Endothelial cell of umbilical vein (primary cell): ENCODE data around the gene SAP130. TPM values are rescaled to one million over a fixed set of nuclear protein-coding genes. Genes with fewer than 3 reads are reported as not detected.

Experiments
- BruUV-seq: library from RNA; stranded (reverse); fragments of 400-500 nt; replicated peaks from 2 replicates; lab custom pipeline; 2021; lab: Mats Ljungman, UMichigan
- CTCF ChIA-PET: fragments of 300-600, 350-600 bp; sonication (Branson Sonifier 250); formaldehyde crosslinking; loops from one replicate; lab custom pipeline; 2021; ENCODE audit warnings: antibody characterized with exemption, inconsistent platforms; lab: Charles Lee
- POLR2A ChIA-PET: fragments of 300-600, 350-600 bp; sonication (Branson Sonifier 250); formaldehyde crosslinking; loops from one replicate; lab custom pipeline; 2021; ENCODE audit warnings: antibody characterized with exemption, inconsistent platforms; lab: Charles Lee
- DNase-seq: peaks from one replicate; pipeline ENCODE4 v3.0.0-alpha.2; 2011; ENCODE audit warnings: low read depth, low spot score
- FAIRE-seq: peaks from 2 replicates; lab custom pipeline; 2011; peaks lifted over from hg19 to GRCh38; lab: Jason Lieb, UNC
- H2AFZ ChIP-seq: 2 replicates; pipeline ENCODE4 v1.6.0; 2012; ENCODE audit warnings: low read depth, low read length, control low read depth, inconsistent platforms
- H3K27ac ChIP-seq: 2 replicates; pipeline ENCODE4 v1.5.1; 2011; ENCODE audit warnings: low read depth, mild to moderate bottlenecking, control low read depth, low read length, moderate library complexity; ENCODE audit not compliant: insufficient read depth
- H3K27me3 ChIP-seq, 2 experiments: 2 replicates each; pipeline versions ENCODE4 v1.6.0 to v1.6.1; 2011; ENCODE audit warnings: low read length in 2 of 2, mixed read lengths in 1 of 2; ENCODE audit not compliant: control insufficient read depth in 2 of 2, insufficient read depth in 2 of 2
- H3K36me3 ChIP-seq, 2 experiments: 2 replicates in 1 of 2; 3 replicates in 1 of 2; pipeline ENCODE4 v1.5.1; 2011; ENCODE audit warnings: low read length in 2 of 2, mild to moderate bottlenecking in 1 of 2, moderate library complexity in 1 of 2; ENCODE audit not compliant: control insufficient read depth in 2 of 2, insufficient read depth in 2 of 2; ENCODE audit errors: extremely low read depth in 1 of 2
- H3K4me1 ChIP-seq: 3 replicates; pipeline ENCODE4 v1.5.1; 2011; ENCODE audit warnings: mild to moderate bottlenecking, low read length; ENCODE audit not compliant: control insufficient read depth, insufficient read depth; ENCODE audit errors: extremely low read depth
- H3K4me2 ChIP-seq: 2 replicates; pipeline ENCODE4 v1.6.1; 2011; ENCODE audit warnings: low read length, control low read depth, mixed read lengths; ENCODE audit not compliant: insufficient read depth
- H3K4me3 ChIP-seq, 3 experiments: fragments of 200-600 bp in 1 of 3; sonication (generic), shearing (Covaris generic) in 1 of 3; replicated peaks in 1 of 3; 2 replicates each; pipeline ENCODE4 v1.5.1; 2011 to 2016; ENCODE audit warnings: control low read depth in 3 of 3, low read length in 3 of 3, mild to moderate bottlenecking in 2 of 3, inconsistent platforms in 1 of 3, low read depth in 1 of 3, moderate library complexity in 1 of 3; ENCODE audit not compliant: insufficient read depth in 1 of 3
- H3K79me2 ChIP-seq: 2 replicates; pipeline ENCODE4 v1.6.0; 2012; ENCODE audit warnings: low read length, inconsistent platforms; ENCODE audit not compliant: control insufficient read depth, insufficient read depth
- H3K9ac ChIP-seq: replicated peaks from 2 replicates; pipeline ENCODE3; 2011; ENCODE audit warnings: low read length, control low read depth; ENCODE audit not compliant: insufficient read depth; ENCODE audit errors: extremely low read depth
- H3K9me1 ChIP-seq: replicated peaks from 3 replicates; pipeline ENCODE4 v1.6.0; 2011; ENCODE audit warnings: mild to moderate bottlenecking, low read length; ENCODE audit not compliant: control insufficient read depth, insufficient read depth; ENCODE audit errors: extremely low read depth
- H3K9me3 ChIP-seq: replicated peaks from 2 replicates; pipeline ENCODE4 v1.5.1; 2012; ENCODE audit warnings: low read length, inconsistent platforms; ENCODE audit not compliant: control insufficient read depth, insufficient read depth
- H4K20me1 ChIP-seq: replicated peaks from 2 replicates; pipeline ENCODE3; 2011; ENCODE audit warnings: mild to moderate bottlenecking, low read length; ENCODE audit not compliant: control insufficient read depth, insufficient read depth; ENCODE audit errors: extremely low read depth
- EZH2 ChIP-seq: IDR thresholded peaks from 2 replicates; pipeline ENCODE4 v1.6.1; 2012; ENCODE audit warnings: borderline replicate concordance, low read depth, mild to moderate bottlenecking, moderate library complexity, low read length, inconsistent platforms; ENCODE audit not compliant: severe bottlenecking
- FOS ChIP-seq: IDR thresholded peaks from 2 replicates; pipeline ENCODE4 v1.6.1; 2011; ENCODE audit warnings: mild to moderate bottlenecking, low read length, moderate library complexity, borderline replicate concordance; ENCODE audit not compliant: insufficient read depth
- GATA2 ChIP-seq: IDR thresholded peaks from 2 replicates; pipeline ENCODE4 v1.7.0; 2011; ENCODE audit warnings: low read depth, mild to moderate bottlenecking, moderate library complexity, mixed read lengths, low read length; ENCODE audit not compliant: insufficient read length, insufficient read depth
- JUN ChIP-seq: IDR thresholded peaks from 2 replicates; pipeline ENCODE4 v1.6.1; 2011; ENCODE audit warnings: borderline replicate concordance, low read depth; ENCODE audit not compliant: insufficient read length, insufficient read depth
- MYC ChIP-seq: IDR thresholded peaks from one replicate; pipeline ENCODE4 v1.6.1; 2011; ENCODE audit warnings: mild to moderate bottlenecking, low read depth, low read length
- POLR2A ChIP-seq: IDR thresholded peaks from 2 replicates; pipeline ENCODE4 v1.6.1; 2012; ENCODE audit warnings: low read depth, mild to moderate bottlenecking, control low read depth, low read length
- POLR2AphosphoS5 ChIP-seq: IDR thresholded peaks from 2 replicates; pipeline ENCODE4 v1.6.1; 2012; ENCODE audit warnings: low read depth, mild to moderate bottlenecking, control low read depth, low read length, moderate library complexity; ENCODE audit not compliant: insufficient read depth
- dilution Hi-C: fragments of 300-500 bp; cut with MboI; formaldehyde crosslinking; loops from one replicate; pipeline ENCODE4 v1.15.0; 2019; ENCODE audit warnings: low sequenced_read_pairs; ENCODE audit not compliant: extremely low pct_ligation_motif_present
- intact Hi-C: fragments of 100-400 bp; cut with micrococcal nuclease; formaldehyde crosslinking; loops from one replicate; pipeline ENCODE4 v1.10.0; 2022
- polyA plus RNA-seq, 4 experiments: library from polyadenylated mRNA; depleted of rRNA in 3 of 4; stranded (reverse) in 3 of 4; unstranded in 1 of 4; fragments of >200 nt; gene quantifications; 2 replicates each; pipeline versions ENCODE4 v1.2.1 to v1.2.3, GENCODE V29; 2011 to 2012; ENCODE audit warnings: missing spikeins in 1 of 4
- total RNA-seq: library from RNA; stranded (reverse); gene quantifications from 2 replicates; pipeline ENCODE4 v1.2.3, GENCODE V29; 2021
- TF ChIP-seq, protein P1 (sequence below), 2 donors: IDR thresholded peaks; 1 replicate in 1 of 2; 2 replicates in 1 of 2; pipeline ENCODE4 v1.5.1; 2011; ENCODE audit warnings: low read length in 2 of 2, mild to moderate bottlenecking in 2 of 2, moderate library complexity in 2 of 2, control low read depth in 1 of 2, inconsistent platforms in 1 of 2, low read depth in 1 of 2; ENCODE audit not compliant: insufficient read depth in 1 of 2; ENCODE audit errors: extremely low read depth in 1 of 2
- TF ChIP-seq, protein P2 (sequence below): IDR thresholded peaks from 2 replicates; pipeline ENCODE4 v1.6.1; 2011; ENCODE audit not compliant: insufficient read depth, insufficient read length

Gene SAP130
- total and polyA plus RNA-seq, 2 donors (not counting 3 experiments of a cell fraction or from before 2014, with no cell fraction given): 26.8 to 34.3 TPM

- CTCF ChIA-PET: interaction anchor here (0.8 kb wide), 1 partner anchor 14 kb away, joined by 3 read pairs; no protein-coding TSS in a partner anchor
- H3K4me3 ChIP-seq: no peak overlapping the region
- peaks cover 2% of the 10 kb centered on the region for H3K9me1 ChIP-seq
- FAIRE-seq (no peak), DNase-seq (no peak)
- no peaks in the 10 kb centered on the region for H3K9me3 ChIP-seq
- dilution Hi-C loops (no loop called here), intact Hi-C loops (no loop called here)
- no peaks in the 10 kb centered on the region for H4K20me1 ChIP-seq
- no peak overlapping the region for H3K9ac ChIP-seq
- no peaks in the 10 kb centered on the region for H3K79me2 ChIP-seq
- POLR2A ChIA-PET: no interaction called here
- no peaks in the 10 kb centered on the region for H3K27me3 ChIP-seq
- H3K4me1 ChIP-seq: no peaks in the 10 kb centered on the region
- H3K4me2 ChIP-seq: no peak overlapping the region
- no peak overlapping the region for H2AFZ ChIP-seq
- no peak for TF ChIP-seq GATA2
- TF ChIP-seq, protein P1, sequence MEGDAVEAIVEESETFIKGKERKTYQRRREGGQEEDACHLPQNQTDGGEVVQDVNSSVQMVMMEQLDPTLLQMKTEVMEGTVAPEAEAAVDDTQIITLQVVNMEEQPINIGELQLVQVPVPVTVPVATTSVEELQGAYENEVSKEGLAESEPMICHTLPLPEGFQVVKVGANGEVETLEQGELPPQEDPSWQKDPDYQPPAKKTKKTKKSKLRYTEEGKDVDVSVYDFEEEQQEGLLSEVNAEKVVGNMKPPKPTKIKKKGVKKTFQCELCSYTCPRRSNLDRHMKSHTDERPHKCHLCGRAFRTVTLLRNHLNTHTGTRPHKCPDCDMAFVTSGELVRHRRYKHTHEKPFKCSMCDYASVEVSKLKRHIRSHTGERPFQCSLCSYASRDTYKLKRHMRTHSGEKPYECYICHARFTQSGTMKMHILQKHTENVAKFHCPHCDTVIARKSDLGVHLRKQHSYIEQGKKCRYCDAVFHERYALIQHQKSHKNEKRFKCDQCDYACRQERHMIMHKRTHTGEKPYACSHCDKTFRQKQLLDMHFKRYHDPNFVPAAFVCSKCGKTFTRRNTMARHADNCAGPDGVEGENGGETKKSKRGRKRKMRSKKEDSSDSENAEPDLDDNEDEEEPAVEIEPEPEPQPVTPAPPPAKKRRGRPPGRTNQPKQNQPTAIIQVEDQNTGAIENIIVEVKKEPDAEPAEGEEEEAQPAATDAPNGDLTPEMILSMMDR (IDR thresholded peaks at IDR 0.05; ENCODE audit: extremely low read depth in 1 of 2, insufficient read depth in 1 of 2, low read depth in 1 of 2, low read length in 2 of 2): no peak
- no peak for TF ChIP-seq MYC
- no peak for TF ChIP-seq EZH2
- no peak for TF ChIP-seq JUN
- TF ChIP-seq, protein P2, sequence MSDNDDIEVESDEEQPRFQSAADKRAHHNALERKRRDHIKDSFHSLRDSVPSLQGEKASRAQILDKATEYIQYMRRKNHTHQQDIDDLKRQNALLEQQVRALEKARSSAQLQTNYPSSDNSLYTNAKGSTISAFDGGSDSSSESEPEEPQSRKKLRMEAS: no peak
- no peak for TF ChIP-seq FOS
- TF ChIP-seq POLR2A: no peak
- no peak for TF ChIP-seq POLR2AphosphoS5
- H3K36me3 ChIP-seq: peaks cover 15 to 17% of the 10 kb centered on the region in 2 experiments
- no TSS peak for BruUV-seq
- H3K27ac ChIP-seq: no peak overlapping the region
These were observed 74.6 kb downstream of the SAP130 start for GRCh38 chr2:127953128-127953718.
